Mesothelial cell of epicardium (in vitro differentiated cells): ENCODE results near the gene SPRTN. TPM values are rescaled to one million over a fixed set of nuclear protein-coding genes. Genes with fewer than 3 reads are reported as not detected.

Source experiments
- DNase-seq, 2 experiments: peaks; one replicate each; pipeline ENCODE4 v3.0.0; 2021; ENCODE audit warnings: low spot score in 2 of 2; ENCODE audit not compliant: unreplicated experiment in 2 of 2
- H3K27ac Mint-ChIP-seq: 2 replicates; pipeline ENCODE4 v1.8.0; 2021; ENCODE audit warnings: mixed read lengths
- H3K27me3 Mint-ChIP-seq: 2 replicates; pipeline ENCODE4 v1.8.0; 2021; ENCODE audit warnings: low read depth, mixed read lengths
- H3K36me3 Mint-ChIP-seq: 2 replicates; pipeline ENCODE4 v1.8.0; 2021; ENCODE audit warnings: mixed read lengths
- H3K4me1 Mint-ChIP-seq: 2 replicates; pipeline ENCODE4 v1.8.0; 2021; ENCODE audit warnings: mixed read lengths
- H3K4me3 Mint-ChIP-seq: 2 replicates; pipeline ENCODE4 v1.8.0; 2021; ENCODE audit warnings: mild to moderate bottlenecking, moderate library complexity, mixed read lengths
- H3K9me3 Mint-ChIP-seq: 2 replicates; pipeline ENCODE4 v1.8.0; 2021; ENCODE audit warnings: mixed read lengths
- total RNA-seq: library from RNA; stranded (reverse); gene quantifications from 3 replicates; pipeline ENCODE4 v1.2.1, GENCODE V29; 2021
- TF ChIP-seq, protein P1 (sequence below): fragments of 200-600 bp; sonication (generic); IDR thresholded peaks from one replicate; pipeline ENCODE4 v1.5.0; 2021; ENCODE audit warnings: antibody characterized with exemption; ENCODE audit not compliant: unreplicated experiment

The SPRTN gene
- total RNA-seq, 1 donor from 2014 or later: 12.0 TPM

DNA sequence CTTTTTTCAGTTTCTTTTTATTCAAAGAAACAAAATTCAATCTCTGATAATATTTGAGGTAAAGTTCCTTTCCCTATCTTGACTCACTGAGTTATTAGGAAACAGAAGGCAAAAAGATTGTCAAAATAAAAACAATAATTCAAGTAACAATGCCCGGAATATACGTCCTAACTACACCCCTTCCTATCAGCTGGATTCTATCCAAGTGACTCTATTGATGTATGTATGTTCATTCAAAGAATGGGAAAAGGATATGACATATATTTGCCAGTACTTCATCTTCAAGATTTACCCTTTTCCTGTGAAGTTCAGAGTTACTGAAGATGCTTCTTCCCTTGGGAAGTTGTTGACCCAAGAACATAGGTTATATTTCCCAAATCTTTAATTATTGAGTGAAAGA lies 13.7 kb downstream of the SPRTN start:
- H3K36me3 Mint-ChIP-seq: peaks cover 23% of the 10 kb centered on the region
- no peak for DNase-seq
- no peaks in the 10 kb centered on the region for H3K4me1 Mint-ChIP-seq
- no peak overlapping the region for H3K27ac Mint-ChIP-seq
- no peak overlapping the region for H3K4me3 Mint-ChIP-seq
- H3K27me3 Mint-ChIP-seq: no peaks in the 10 kb centered on the region
- no peaks in the 10 kb centered on the region for H3K9me3 Mint-ChIP-seq
- TF ChIP-seq, protein P1, sequence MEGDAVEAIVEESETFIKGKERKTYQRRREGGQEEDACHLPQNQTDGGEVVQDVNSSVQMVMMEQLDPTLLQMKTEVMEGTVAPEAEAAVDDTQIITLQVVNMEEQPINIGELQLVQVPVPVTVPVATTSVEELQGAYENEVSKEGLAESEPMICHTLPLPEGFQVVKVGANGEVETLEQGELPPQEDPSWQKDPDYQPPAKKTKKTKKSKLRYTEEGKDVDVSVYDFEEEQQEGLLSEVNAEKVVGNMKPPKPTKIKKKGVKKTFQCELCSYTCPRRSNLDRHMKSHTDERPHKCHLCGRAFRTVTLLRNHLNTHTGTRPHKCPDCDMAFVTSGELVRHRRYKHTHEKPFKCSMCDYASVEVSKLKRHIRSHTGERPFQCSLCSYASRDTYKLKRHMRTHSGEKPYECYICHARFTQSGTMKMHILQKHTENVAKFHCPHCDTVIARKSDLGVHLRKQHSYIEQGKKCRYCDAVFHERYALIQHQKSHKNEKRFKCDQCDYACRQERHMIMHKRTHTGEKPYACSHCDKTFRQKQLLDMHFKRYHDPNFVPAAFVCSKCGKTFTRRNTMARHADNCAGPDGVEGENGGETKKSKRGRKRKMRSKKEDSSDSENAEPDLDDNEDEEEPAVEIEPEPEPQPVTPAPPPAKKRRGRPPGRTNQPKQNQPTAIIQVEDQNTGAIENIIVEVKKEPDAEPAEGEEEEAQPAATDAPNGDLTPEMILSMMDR: no peak

DNA sequence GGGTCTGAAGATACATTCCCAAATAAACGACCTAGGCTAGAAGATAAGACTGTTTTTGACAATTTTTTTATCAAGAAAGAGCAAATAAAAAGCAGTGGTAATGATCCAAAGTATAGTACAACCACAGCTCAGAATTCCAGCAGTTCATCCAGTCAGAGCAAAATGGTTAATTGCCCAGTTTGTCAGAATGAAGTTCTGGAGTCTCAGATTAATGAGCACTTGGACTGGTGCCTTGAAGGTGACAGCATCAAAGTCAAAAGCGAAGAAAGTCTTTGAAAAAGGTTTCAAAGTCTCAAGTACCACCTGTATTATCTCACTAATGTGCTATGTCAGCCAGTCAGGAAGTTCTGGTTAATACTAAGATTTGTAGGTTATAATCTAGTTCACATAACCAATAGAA lies 15.0 kb downstream of the SPRTN start:
- no peaks in the 10 kb centered on the region for H3K9me3 Mint-ChIP-seq
- TF ChIP-seq, protein P1: no peak

DNA sequence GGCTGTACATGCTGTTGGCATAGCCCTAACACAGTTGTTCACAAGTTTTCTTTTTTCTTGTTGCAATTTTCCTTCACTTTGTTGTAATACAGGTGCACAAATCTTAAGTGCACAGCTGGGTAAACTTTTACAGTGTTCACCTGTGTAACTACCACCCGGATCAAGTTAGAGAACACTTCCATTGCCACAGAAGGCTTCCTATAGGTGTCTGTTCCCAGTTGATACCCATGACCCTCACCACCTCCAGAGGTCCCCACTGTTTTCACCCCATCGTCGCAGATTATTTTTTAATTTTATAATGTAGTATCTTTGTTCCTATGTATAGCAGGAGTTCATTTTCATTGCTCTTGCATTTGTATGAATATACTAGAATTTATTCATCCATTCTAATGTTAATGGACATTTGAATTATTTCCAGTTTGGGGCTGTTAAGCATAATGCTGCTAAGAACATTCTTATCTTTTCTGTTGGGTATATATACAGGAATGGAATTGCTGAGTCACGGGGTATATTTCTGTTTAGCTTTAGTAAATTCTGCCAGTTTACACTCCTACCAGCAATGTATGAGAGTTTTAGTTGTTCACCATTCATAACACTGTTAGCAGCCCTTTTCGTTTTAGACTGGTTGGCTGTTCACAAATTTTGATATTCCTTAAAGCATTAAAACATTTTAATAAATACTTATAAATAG lies 16.4 kb downstream of the SPRTN start:
- DNase-seq: no peak
- H3K36me3 Mint-ChIP-seq: peaks cover 14% of the 10 kb centered on the region
- H3K4me3 Mint-ChIP-seq: no peak overlapping the region
- no peak overlapping the region for H3K27ac Mint-ChIP-seq
- H3K4me1 Mint-ChIP-seq: peaks cover 6% of the 10 kb centered on the region
- TF ChIP-seq, protein P1: no peak
- no peaks in the 10 kb centered on the region for H3K27me3 Mint-ChIP-seq
- no peaks in the 10 kb centered on the region for H3K9me3 Mint-ChIP-seq

More for the DNA sequence above, 15.0 kb downstream of the SPRTN start:
- peaks cover 5% of the 10 kb centered on the region for H3K4me1 Mint-ChIP-seq
- H3K27ac Mint-ChIP-seq: no peak overlapping the region
- H3K27me3 Mint-ChIP-seq: no peaks in the 10 kb centered on the region
- peaks cover 21% of the 10 kb centered on the region for H3K36me3 Mint-ChIP-seq
- no peak for DNase-seq
- H3K4me3 Mint-ChIP-seq: no peak overlapping the region

DNA sequence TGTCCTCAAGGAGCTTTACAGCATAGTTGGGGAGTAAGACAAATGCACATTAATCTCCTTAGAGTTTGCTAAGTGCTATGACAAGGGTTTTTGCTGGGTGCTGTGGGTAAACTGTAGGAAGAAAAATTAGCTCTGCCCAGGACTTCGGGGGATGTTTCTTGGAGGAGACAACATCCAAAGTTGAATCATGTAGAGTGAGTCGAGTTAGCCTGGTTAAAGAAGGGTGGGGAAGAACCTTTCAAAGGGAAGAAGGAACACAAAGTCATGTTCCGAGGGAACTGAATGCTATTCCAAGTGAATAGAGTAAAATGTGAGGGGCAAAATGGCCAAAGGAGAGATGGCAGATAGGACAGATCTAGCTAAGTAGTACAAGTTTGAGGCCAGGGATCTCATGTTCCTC lies 17.1 kb downstream of the SPRTN start:
- Mint-ChIP-seq H3K27me3 (no peaks in the 10 kb centered on the region), H3K4me3 (no peak overlapping the region), H3K9me3 (no peaks in the 10 kb centered on the region), H3K4me1 (peaks cover 6% of the 10 kb centered on the region), H3K36me3 (peaks cover 14% of the 10 kb centered on the region), H3K27ac (no peak overlapping the region)
- no peak for DNase-seq
- TF ChIP-seq, protein P1: no peak

DNA sequence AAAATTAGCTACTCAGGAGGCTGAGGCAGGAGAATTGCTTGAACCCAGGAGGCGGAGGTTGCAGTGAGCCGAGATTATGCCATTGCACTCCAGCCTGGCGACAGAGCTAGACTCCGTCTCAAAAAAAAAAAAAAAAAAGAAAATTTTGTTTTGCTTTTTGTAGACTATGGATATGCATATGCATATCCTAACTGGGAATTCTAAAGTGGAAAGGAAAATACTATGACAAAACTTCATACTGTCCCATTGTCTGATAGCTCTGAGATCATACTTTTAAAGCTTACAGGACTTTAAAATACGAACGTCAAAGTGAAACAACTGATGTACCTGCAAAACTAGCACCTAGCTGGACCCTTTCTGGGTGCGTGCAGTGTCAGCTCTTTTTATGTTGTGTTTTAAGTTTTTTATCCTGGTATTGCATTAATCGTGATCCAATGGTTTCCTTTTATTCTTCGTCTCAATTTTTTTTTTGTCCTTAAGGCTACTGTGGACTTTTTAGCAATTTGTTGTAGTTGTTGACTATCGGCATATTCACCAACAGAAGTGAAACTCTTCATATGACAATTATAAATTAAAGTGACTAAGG lies 19.2 kb downstream of the SPRTN start:
- Mint-ChIP-seq H3K27me3 (no peaks in the 10 kb centered on the region), H3K9me3 (no peaks in the 10 kb centered on the region), H3K4me1 (peaks cover 6% of the 10 kb centered on the region), H3K27ac (no peak overlapping the region), H3K4me3 (no peak overlapping the region), H3K36me3 (peaks cover 21% of the 10 kb centered on the region)
- DNase-seq: no peak
- TF ChIP-seq, protein P1: no peak
